Epithelial cell of proximal tubule (primary cell): ENCODE results near the gene RHBDL1. TPM values are rescaled to one million over a fixed set of nuclear protein-coding genes. Genes with fewer than 3 reads are reported as not detected.

Experiments
- DNase-seq: peaks from one replicate; pipeline ENCODE4 v3.0.0-alpha.2; 2011; ENCODE audit warnings: low read depth
- H3K4me3 ChIP-seq: 2 replicates; pipeline ENCODE4 v1.5.1; 2011; ENCODE audit warnings: low read depth, mild to moderate bottlenecking, low read length
- total RNA-seq: library from RNA; depleted of rRNA; stranded (reverse); fragments of >200 nt; gene quantifications from 2 replicates; pipeline ENCODE4 v1.2.3, GENCODE V29; 2015
- TF ChIP-seq, protein P1 (sequence below): conservative IDR thresholded peaks from 2 replicates; pipeline ENCODE4 v1.5.1; 2012; ENCODE audit warnings: low read depth, mild to moderate bottlenecking, low read length

RHBDL1 gene
- total RNA-seq, 1 donor from 2014 or later: 1.2 TPM

DNA sequence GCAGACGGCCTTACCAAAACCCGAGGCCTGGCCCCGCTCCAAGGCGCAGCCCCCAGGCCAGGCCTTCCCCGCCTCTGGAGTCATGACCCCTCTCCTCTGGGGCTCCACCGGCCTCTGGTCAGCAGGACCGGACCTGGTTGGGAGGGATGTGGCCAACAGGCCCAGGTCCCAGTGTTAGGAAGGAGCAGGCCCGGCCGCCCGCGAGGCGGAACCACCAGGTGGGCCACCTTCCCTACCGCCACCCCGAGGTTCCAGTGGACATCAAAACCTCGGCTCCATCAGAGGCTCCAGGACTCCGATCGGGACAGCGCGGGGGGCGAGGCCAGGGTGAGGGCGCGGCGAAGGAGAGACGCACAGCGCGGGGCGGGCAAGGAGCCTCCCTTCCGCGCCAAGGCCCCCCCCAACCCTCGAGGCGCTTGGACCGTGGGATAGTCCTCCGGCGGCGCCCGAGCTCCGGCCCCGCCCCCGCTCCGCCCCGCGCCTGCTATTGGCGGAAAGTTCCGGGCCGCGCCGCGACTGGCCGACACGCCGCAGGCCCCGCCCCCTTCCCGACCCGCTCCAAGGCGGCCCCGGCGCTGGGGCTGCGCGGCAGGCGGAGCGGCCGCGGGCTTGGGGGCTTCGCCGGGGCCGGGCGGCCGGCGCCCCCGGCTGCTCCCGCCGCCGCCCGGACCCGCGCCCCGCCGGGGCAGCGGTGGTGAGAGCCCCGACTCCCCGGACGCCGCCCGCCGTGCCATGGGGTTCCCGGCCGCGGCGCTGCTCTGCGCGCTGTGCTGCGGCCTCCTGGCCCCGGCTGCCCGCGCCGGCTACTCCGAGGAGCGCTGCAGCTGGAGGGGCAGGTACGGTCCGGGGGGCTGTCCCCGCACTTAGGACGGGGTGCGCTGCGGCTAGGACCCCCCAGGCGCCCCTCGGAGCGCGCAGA, 39.3 kb downstream of the RHBDL1 start, which contains the start of gene METRN:
Gene METRN (plus strand): TSS at position 561 of the 919 bp plus-strand sequence. CDS start 172 bp downstream, at position 733.
- no peak for DNase-seq

DNA sequence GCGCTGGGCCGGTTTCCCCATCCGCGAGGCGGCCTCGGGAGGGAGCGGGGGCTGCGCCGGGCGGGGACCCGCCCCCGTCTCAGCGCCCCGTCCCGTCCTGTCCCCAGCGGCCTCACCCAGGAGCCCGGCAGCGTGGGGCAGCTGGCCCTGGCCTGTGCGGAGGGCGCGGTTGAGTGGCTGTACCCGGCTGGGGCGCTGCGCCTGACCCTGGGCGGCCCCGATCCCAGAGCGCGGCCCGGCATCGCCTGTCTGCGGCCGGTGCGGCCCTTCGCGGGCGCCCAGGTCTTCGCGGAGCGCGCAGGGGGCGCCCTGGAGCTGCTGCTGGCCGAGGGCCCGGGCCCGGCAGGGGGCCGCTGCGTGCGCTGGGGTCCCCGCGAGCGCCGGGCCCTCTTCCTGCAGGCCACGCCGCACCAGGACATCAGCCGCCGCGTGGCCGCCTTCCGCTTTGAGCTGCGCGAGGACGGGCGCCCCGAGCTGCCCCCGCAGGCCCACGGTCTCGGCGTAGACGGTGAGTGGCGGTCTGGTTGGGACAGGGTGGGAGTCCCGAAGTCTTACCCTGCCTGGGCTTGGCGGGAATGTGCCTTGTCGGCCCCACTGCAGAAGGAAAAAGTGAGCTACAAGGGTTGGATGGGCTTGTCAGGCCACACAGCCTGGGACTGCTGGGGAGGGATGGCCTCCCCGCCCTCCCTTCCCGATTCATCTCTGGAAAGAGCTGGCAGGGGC, 40.2 kb downstream of the RHBDL1 start:
- H3K4me3 ChIP-seq: peak overlapping the region; percentile 69
- TF ChIP-seq, protein P1, sequence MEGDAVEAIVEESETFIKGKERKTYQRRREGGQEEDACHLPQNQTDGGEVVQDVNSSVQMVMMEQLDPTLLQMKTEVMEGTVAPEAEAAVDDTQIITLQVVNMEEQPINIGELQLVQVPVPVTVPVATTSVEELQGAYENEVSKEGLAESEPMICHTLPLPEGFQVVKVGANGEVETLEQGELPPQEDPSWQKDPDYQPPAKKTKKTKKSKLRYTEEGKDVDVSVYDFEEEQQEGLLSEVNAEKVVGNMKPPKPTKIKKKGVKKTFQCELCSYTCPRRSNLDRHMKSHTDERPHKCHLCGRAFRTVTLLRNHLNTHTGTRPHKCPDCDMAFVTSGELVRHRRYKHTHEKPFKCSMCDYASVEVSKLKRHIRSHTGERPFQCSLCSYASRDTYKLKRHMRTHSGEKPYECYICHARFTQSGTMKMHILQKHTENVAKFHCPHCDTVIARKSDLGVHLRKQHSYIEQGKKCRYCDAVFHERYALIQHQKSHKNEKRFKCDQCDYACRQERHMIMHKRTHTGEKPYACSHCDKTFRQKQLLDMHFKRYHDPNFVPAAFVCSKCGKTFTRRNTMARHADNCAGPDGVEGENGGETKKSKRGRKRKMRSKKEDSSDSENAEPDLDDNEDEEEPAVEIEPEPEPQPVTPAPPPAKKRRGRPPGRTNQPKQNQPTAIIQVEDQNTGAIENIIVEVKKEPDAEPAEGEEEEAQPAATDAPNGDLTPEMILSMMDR: peak; percentile 14
- no peak for DNase-seq

More for the DNA sequence above, 39.3 kb downstream of the RHBDL1 start, which contains the start of gene METRN:
- TF ChIP-seq, protein P1: no peak
- H3K4me3 ChIP-seq: peak within 1 kb of the TSS; percentile 69

DNA sequence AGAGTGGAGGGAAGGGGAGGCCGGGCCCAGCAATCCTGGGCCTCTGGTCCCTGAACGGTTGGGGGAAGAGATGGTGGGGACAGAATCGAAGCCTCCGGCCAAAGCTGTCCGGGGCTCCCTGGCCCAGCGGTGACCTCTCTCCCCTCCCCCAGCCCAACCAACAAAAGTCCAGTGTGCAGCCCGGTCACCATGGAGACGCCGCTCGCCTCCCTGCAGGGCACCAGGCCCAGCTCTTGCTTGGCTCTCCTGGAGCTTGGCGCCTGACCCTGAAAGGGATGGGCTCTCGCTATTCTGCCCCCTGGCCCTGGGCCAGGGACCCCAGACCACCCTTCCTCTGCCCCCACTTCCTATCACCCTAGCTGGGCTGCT, 40.7 kb downstream of the RHBDL1 start:
- no peak for DNase-seq
- peak overlapping the region; percentile 69 for H3K4me3 ChIP-seq
- TF ChIP-seq, protein P1: no peak

DNA sequence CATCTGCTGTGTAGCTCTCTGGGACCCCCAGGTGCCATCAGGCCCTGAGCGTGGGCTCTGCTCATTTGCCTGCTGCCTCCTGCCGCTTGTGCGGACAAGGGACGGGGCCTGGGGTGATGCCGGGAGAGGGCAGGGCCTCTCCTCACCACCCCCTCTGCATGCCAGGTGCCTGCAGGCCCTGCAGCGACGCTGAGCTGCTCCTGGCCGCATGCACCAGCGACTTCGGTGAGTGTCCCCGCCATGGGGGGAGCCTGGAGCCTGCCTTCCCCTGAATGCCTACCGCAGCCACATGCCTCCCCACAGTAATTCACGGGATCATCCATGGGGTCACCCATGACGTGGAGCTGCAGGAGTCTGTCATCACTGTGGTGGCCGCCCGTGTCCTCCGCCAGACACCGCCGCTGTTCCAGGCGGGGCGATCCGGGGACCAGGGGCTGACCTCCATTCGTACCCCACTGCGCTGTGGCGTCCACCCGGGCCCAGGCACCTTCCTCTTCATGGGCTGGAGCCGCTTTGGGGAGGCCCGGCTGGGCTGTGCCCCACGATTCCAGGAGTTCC, 41.4 kb downstream of the RHBDL1 start:
- H3K4me3 ChIP-seq: no peak overlapping the region
- DNase-seq: no peak
- TF ChIP-seq, protein P1: no peak

DNA sequence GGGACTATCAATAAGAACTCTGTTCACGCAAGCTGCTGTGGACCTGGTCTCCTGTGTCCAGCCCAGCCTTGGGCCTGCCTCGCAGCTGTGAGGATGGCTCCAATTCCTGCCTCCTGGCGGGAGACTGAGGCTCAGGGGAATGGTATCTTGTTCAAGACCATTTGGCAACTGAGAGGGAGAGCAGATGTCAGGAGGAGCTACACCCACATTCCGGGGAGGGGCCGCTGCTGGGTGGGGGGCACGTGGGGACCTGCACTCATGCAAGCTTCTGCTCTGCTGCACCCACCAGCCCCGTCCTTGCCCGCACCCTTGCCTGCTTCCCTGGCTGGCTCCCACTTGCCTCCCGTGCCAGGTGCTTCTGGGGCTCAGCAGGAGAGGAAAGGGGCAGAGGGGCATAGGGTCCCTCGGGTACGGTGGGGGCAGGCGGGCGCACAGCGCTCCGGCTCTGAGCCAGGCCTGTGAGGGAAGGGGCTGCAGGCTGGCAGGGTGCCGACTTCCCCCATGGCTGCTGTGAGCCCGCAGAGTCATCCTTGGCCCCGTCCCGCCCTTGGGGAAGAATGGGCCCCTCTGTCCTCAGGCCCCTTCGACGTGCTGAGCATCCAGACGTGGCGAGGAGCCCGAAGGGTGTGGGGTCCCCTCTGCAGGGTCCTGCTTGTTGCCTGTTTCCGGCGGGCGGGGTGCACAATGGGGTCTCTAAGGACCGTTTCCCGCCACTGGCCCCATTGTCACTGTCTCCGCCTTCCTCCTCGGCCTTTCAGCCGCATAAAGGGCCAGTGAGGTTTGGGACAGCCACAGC, 42.2 kb downstream of the RHBDL1 start:
- TF ChIP-seq, protein P1: no peak
- no peak overlapping the region for H3K4me3 ChIP-seq
- DNase-seq: no peak

DNA sequence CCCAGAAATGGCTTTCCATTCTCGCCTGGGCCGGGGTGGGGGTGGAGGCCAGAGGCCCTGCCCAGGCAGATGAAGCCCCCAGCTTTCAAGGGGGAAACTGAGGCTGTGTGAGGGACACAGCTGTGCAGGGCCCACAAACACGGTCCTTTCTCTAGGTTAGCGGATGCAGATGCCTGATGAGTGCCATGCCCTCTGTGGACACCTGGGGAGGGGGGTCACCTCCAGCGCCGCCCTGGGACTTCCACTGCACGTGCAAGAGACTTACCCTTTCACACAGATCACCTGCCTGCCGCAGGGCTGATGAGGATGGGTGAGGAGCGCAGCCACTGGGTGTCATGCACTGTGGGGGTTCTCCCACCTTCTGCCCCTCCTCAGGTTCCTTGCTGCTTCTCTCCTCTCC, 42.9 kb downstream of the RHBDL1 start:
- no peak for DNase-seq
- TF ChIP-seq, protein P1: no peak
- H3K4me3 ChIP-seq: no peak overlapping the region
